Measurements from ENCODE around the gene SETD6. TPM values are rescaled to one million over a fixed set of nuclear protein-coding genes. Genes with fewer than 3 reads are reported as not detected.
A peak's percentile ranks its signal among the peaks of the same experiment; 100 is the strongest.

SETD6 gene
- polyA plus RNA-seq, 2 of the 4 experiments (the other 2 are of a cell fraction): 19.2 to 27.5 TPM

GRCh38 chr16:58495521-58496331 lies 19.6 kb upstream of the SETD6 start:
- ChIA-PET POLR2A (no interaction called here), CTCF (interaction anchor here (0.6 to 23.4 kb wide), 23 partner anchors 9 to 439 kb away, joined by 3 to 721 read pairs (median 3); partner anchors contain the start of gene SETD6)
- no peak overlapping the region for H3K4me2 ChIP-seq
- H3K9me3 ChIP-seq: no peaks in the 10 kb centered on the region
- 0 out of 6 replicates have a peak overlapping the region, but pooled peaks of 1 of the 2 experiments have one; percentile 36 for H3K27ac ChIP-seq
- TF ChIP-seq RNF2 (IDR thresholded peaks at IDR 0.05; ENCODE audit: borderline replicate concordance, low read depth) (no peak), CEBPB (IDR thresholded peaks at IDR 0.05) (no peak), HOXA7 (CRISPR knock-in tag; IDR thresholded peaks at IDR 0.05) (no peak), HDAC2 (IDR thresholded peaks at IDR 0.05) (no peak), ZC3H11A (IDR thresholded peaks at IDR 0.05) (no peak), CHD2 (IDR thresholded peaks at IDR 0.05; ENCODE audit: low read length, partially characterized antibody) (no peak), JUNB (IDR thresholded peaks at IDR 0.05) (no peak), EHMT2 (IDR thresholded peaks at IDR 0.05; ENCODE audit: low read depth) (no peak), GATA3 (IDR thresholded peaks at IDR 0.05; ENCODE audit: borderline replicate concordance) (no peak), ATOH8 (CRISPR knock-in tag; IDR thresholded peaks at IDR 0.05; ENCODE audit: low read depth) (no peak)
- TF ChIP-seq, protein P1, sequence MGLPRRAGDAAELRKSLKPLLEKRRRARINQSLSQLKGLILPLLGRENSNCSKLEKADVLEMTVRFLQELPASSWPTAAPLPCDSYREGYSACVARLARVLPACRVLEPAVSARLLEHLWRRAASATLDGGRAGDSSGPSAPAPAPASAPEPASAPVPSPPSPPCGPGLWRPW (IDR thresholded peaks at IDR 0.05): no peak
- TF ChIP-seq, protein P2, sequence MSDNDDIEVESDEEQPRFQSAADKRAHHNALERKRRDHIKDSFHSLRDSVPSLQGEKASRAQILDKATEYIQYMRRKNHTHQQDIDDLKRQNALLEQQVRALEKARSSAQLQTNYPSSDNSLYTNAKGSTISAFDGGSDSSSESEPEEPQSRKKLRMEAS (IDR thresholded peaks at IDR 0.05): no peak
- no peak for FAIRE-seq
- H3K4me3 ChIP-seq: no peak overlapping the region
- H3K4me1 ChIP-seq: peaks cover 5% of the 10 kb centered on the region; the same call in 2 of the 3 replicates
- ATAC-seq: no peak
- DNase-seq (ENCODE audit: low read depth in 1 of 2, low spot score in 1 of 2): no peak
- WGBS (ENCODE audit: missing lambda C conversion rate): 81% methylated on average over 24 of the region's 24 CpGs

- Histone ChIP-seq H3K27ac (no peak overlapping the region), H3K4me1 (peaks cover 8% of the 10 kb centered on the region; the same call in 2 of the 3 replicates), H3K4me3 (no peak overlapping the region), H3K9me3 (no peaks in the 10 kb centered on the region), H3K4me2 (no peak overlapping the region)
- POLR2A ChIA-PET: no interaction called here
- 69% methylated on average over 2 of the region's 2 CpGs for WGBS (ENCODE audit: missing lambda C conversion rate)
- no peak for FAIRE-seq
- ATAC-seq: no peak
- CTCF ChIA-PET: interaction anchor here (0.6 to 23.4 kb wide), 7 partner anchors 10 to 259 kb away, joined by 3 to 721 read pairs (median 29); partner anchors contain the start of gene SETD6
- peak; percentile 83 for TF ChIP-seq ZFP36 (IDR thresholded peaks at IDR 0.05; ENCODE audit: borderline replicate concordance, partially characterized antibody)
- TF ChIP-seq ZSCAN20 (CRISPR knock-in tag; IDR thresholded peaks at IDR 0.05): no peak
- peak; percentile 66; the same call in 1 of the 2 replicates for TF ChIP-seq KDM1A (IDR thresholded peaks at IDR 0.05; ENCODE audit: low read depth)
- DNase-seq (ENCODE audit: low read depth in 1 of 2, low spot score in 1 of 2): no peak
Observed at GRCh38 chr16:58497468-58497867, 17.8 kb upstream of the SETD6 start.

- ChIA-PET POLR2A (no interaction called here), CTCF (interaction anchor here (0.6 to 23.4 kb wide), 5 partner anchors 11 to 258 kb away, joined by 4 to 721 read pairs (median 58); partner anchors contain the start of gene SETD6)
- FAIRE-seq (no peak), ATAC-seq (no peak), DNase-seq (ENCODE audit: low read depth in 1 of 2, low spot score in 1 of 2) (no peak)
- Histone ChIP-seq H3K27ac (no peak overlapping the region), H3K4me3 (no peak overlapping the region), H3K4me2 (no peak overlapping the region), H3K9me3 (no peaks in the 10 kb centered on the region), H3K4me1 (peaks cover 8% of the 10 kb centered on the region; the same call in 2 of the 3 replicates)
- no peak for TF ChIP-seq TFCP2L1 (CRISPR knock-in tag; IDR thresholded peaks at IDR 0.05)
- no peak for TF ChIP-seq ZSCAN20 (CRISPR knock-in tag; IDR thresholded peaks at IDR 0.05)
- no peak for TF ChIP-seq HOXB13 (CRISPR knock-in tag; IDR thresholded peaks at IDR 0.05; ENCODE audit: low read depth)
- TF ChIP-seq RNF2 (IDR thresholded peaks at IDR 0.05; ENCODE audit: borderline replicate concordance, low read depth): no peak
- no peak for TF ChIP-seq FOSB (CRISPR knock-in tag; IDR thresholded peaks at IDR 0.05)
- no peak for TF ChIP-seq CHD2 (IDR thresholded peaks at IDR 0.05; ENCODE audit: low read length, partially characterized antibody)
- TF ChIP-seq, protein P3, sequence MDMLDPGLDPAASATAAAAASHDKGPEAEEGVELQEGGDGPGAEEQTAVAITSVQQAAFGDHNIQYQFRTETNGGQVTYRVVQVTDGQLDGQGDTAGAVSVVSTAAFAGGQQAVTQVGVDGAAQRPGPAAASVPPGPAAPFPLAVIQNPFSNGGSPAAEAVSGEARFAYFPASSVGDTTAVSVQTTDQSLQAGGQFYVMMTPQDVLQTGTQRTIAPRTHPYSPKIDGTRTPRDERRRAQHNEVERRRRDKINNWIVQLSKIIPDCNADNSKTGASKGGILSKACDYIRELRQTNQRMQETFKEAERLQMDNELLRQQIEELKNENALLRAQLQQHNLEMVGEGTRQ (IDR thresholded peaks at IDR 0.05): no peak
- no peak for TF ChIP-seq KDM5A (IDR thresholded peaks at IDR 0.05)
- no peak for TF ChIP-seq NFE2L2 (conservative IDR thresholded peaks at IDR 0.05; ENCODE audit: low read length)
- TF ChIP-seq MAFK (IDR thresholded peaks at IDR 0.05; ENCODE audit: partially characterized antibody): no peak
- TF ChIP-seq EP300 (IDR thresholded peaks at IDR 0.05): no peak
- no peak for TF ChIP-seq POLR2AphosphoS2 (conservative IDR thresholded peaks at IDR 0.05; ENCODE audit: low read length)
- no peak for TF ChIP-seq HEYL (CRISPR knock-in tag; IDR thresholded peaks at IDR 0.05)
- no peak for TF ChIP-seq HDAC2 (IDR thresholded peaks at IDR 0.05)
- TF ChIP-seq CEBPB (IDR thresholded peaks at IDR 0.05): no peak
- TF ChIP-seq ATOH8 (CRISPR knock-in tag; IDR thresholded peaks at IDR 0.05; ENCODE audit: low read depth): no peak
- no peak for TF ChIP-seq TP53 (CRISPR knock-in tag; IDR thresholded peaks at IDR 0.05)
- TF ChIP-seq, protein P4, sequence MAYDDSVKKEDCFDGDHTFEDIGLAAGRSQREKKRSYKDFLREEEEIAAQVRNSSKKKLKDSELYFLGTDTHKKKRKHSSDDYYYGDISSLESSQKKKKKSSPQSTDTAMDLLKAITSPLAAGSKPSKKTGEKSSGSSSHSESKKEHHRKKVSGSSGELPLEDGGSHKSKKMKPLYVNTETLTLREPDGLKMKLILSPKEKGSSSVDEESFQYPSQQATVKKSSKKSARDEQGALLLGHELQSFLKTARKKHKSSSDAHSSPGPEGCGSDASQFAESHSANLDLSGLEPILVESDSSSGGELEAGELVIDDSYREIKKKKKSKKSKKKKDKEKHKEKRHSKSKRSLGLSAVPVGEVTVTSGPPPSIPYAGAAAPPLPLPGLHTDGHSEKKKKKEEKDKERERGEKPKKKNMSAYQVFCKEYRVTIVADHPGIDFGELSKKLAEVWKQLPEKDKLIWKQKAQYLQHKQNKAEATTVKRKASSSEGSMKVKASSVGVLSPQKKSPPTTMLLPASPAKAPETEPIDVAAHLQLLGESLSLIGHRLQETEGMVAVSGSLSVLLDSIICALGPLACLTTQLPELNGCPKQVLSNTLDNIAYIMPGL (CRISPR knock-in tag; IDR thresholded peaks at IDR 0.05; ENCODE audit: borderline replicate concordance): no peak
- TF ChIP-seq JUN (IDR thresholded peaks at IDR 0.05): no peak
- no peak for TF ChIP-seq POLR2A (IDR thresholded peaks at IDR 0.05; ENCODE audit: low read length)
- WGBS (ENCODE audit: missing lambda C conversion rate): 81% methylated on average over 5 of the region's 5 CpGs
Observed at GRCh38 chr16:58497935-58498334, 17.4 kb upstream of the SETD6 start.

All from A549 (cell line).